IMR-90 (cell line): ENCODE data around the gene CCDC97. TPM values are rescaled to one million over a fixed set of nuclear protein-coding genes. Genes with fewer than 3 reads are reported as not detected.

Experiments
- ATAC-seq: fragments of 200-7000 bp; cut with Tn5 transposase; 2 replicates; pipeline ENCODE4 v1.9.1; 2020; ENCODE audit warnings: low read depth, mild to moderate bottlenecking, moderate library complexity
- BruUV-seq: library from RNA; stranded (reverse); fragments of 400-500 nt; replicated peaks from 2 replicates; lab custom pipeline; 2021; lab: Mats Ljungman, UMichigan
- CTCF ChIA-PET: fragments of 300-600 bp; formaldehyde crosslinking; extraction: SDS; loops from one replicate; lab custom pipeline; 2021; ENCODE audit warnings: antibody characterized with exemption; lab: Yijun Ruan, JAX
- POLR2A ChIA-PET: fragments of 300-600 bp; sonication (Branson Sonifier 250); formaldehyde crosslinking; loops from one replicate; lab custom pipeline; 2022; ENCODE audit warnings: antibody characterized with exemption; ENCODE audit not compliant: unreplicated experiment; lab: Charles Lee
- DNase-seq: peaks from one replicate; pipeline ENCODE4 v3.0.0; 2013
- H2AFZ ChIP-seq: replicated peaks from 2 replicates; pipeline ENCODE3; 2013; ENCODE audit warnings: low read length, mild to moderate bottlenecking; ENCODE audit not compliant: poor library complexity
- H2AK5ac ChIP-seq: 2 replicates; pipeline ENCODE4 v1.6.1; 2013; ENCODE audit warnings: low read depth, low read length, inconsistent platforms
- H2AK9ac ChIP-seq: replicated peaks from 2 replicates; pipeline ENCODE3; 2013; ENCODE audit warnings: mild to moderate bottlenecking, low read depth, low read length, moderate library complexity; ENCODE audit not compliant: poor library complexity
- H2BK120ac ChIP-seq: 2 replicates; pipeline ENCODE4 v1.6.1; 2013; ENCODE audit warnings: low read depth, low read length, inconsistent platforms
- H2BK15ac ChIP-seq: 3 replicates; pipeline ENCODE4 v1.6.1; 2013; ENCODE audit warnings: low read depth, low read length, inconsistent platforms
- H2BK20ac ChIP-seq: 2 replicates; pipeline ENCODE4 v1.6.1; 2013; ENCODE audit warnings: low read depth, mild to moderate bottlenecking, inconsistent platforms, low read length, moderate library complexity
- H2BK5ac ChIP-seq: 2 replicates; pipeline ENCODE4 v1.6.1; 2013; ENCODE audit warnings: mild to moderate bottlenecking, low read depth, low read length, inconsistent platforms; ENCODE audit not compliant: poor library complexity, severe bottlenecking
- H3K14ac ChIP-seq: replicated peaks from 2 replicates; pipeline ENCODE4 v1.6.1; 2013; ENCODE audit warnings: low read depth, low read length, inconsistent platforms
- H3K18ac ChIP-seq: 2 replicates; pipeline ENCODE4 v1.6.1; 2013; ENCODE audit warnings: low read depth, low read length, control low read depth
- H3K23ac ChIP-seq: 2 replicates; pipeline ENCODE4 v1.6.1; 2013; ENCODE audit warnings: low read depth, low read length, inconsistent platforms
- H3K27ac ChIP-seq: 2 replicates; pipeline ENCODE4 v1.5.1; 2013; ENCODE audit warnings: mild to moderate bottlenecking, control low read depth, low read length; ENCODE audit not compliant: insufficient read depth
- H3K27me3 ChIP-seq: 2 replicates; pipeline ENCODE4 v1.6.1; 2013; ENCODE audit warnings: low read length; ENCODE audit not compliant: control insufficient read depth, insufficient read depth
- H3K36me3 ChIP-seq: 2 replicates; pipeline ENCODE4 v1.6.1; 2013; ENCODE audit warnings: low read length, mixed read lengths; ENCODE audit not compliant: control insufficient read depth, insufficient read depth
- H3K4ac ChIP-seq: 2 replicates; pipeline ENCODE4 v1.6.1; 2013; ENCODE audit warnings: low read depth, low read length, inconsistent platforms
- H3K4me1 ChIP-seq: 2 replicates; pipeline ENCODE4 v1.6.1; 2013; ENCODE audit warnings: low read length, mixed read lengths; ENCODE audit not compliant: control insufficient read depth, insufficient read depth
- H3K4me2 ChIP-seq: 2 replicates; pipeline ENCODE4 v1.6.1; 2013; ENCODE audit warnings: low read depth, mild to moderate bottlenecking, control low read depth, low read length, moderate library complexity
- H3K4me3 ChIP-seq: 2 replicates; pipeline ENCODE4 v1.5.1; 2013; ENCODE audit warnings: low read depth, mild to moderate bottlenecking, control low read depth, low read length, moderate library complexity; ENCODE audit not compliant: insufficient read depth
- H3K56ac ChIP-seq: 2 replicates; pipeline ENCODE4 v1.6.1; 2013; ENCODE audit warnings: low read length, inconsistent platforms; ENCODE audit not compliant: insufficient read depth; ENCODE audit errors: extremely low read depth
- H3K79me1 ChIP-seq, 2 experiments: 2 replicates each; pipeline ENCODE4 v1.6.1; 2013; ENCODE audit warnings: low read length in 2 of 2, inconsistent platforms in 1 of 2, low read depth in 1 of 2
- H3K9ac ChIP-seq: 2 replicates; pipeline ENCODE4 v1.6.1; 2013; ENCODE audit warnings: low read depth, low read length, control low read depth
- H3K9me1 ChIP-seq: 2 replicates; pipeline ENCODE4 v1.6.1; 2013; ENCODE audit warnings: low read length, inconsistent platforms; ENCODE audit not compliant: insufficient read depth
- H3K9me3 ChIP-seq: 2 replicates; pipeline ENCODE4 v1.6.1; 2013; ENCODE audit warnings: low read length; ENCODE audit not compliant: control insufficient read depth, insufficient read depth
- H4K20me1 ChIP-seq: 2 replicates; pipeline ENCODE4 v1.6.1; 2013; ENCODE audit warnings: low read length, inconsistent platforms; ENCODE audit not compliant: insufficient read depth
- H4K5ac ChIP-seq: 2 replicates; pipeline ENCODE4 v1.6.1; 2013; ENCODE audit warnings: mild to moderate bottlenecking, low read depth, low read length, control low read depth
- H4K8ac ChIP-seq, 2 experiments: 2 replicates each; pipeline ENCODE4 v1.6.1; 2013; ENCODE audit warnings: low read depth in 2 of 2, low read length in 2 of 2, control low read depth in 1 of 2, inconsistent platforms in 1 of 2
- H4K91ac ChIP-seq: 2 replicates; pipeline ENCODE4 v1.6.1; 2013; ENCODE audit warnings: low read depth, low read length, inconsistent platforms; ENCODE audit not compliant: insufficient read depth
- FOS ChIP-seq: fragments of 150-350 bp; IDR thresholded peaks from 2 replicates; pipeline ENCODE4 v1.6.1; 2016; ENCODE audit warnings: low read depth, low read length
- MAZ ChIP-seq: IDR thresholded peaks from 2 replicates; pipeline ENCODE4 v1.6.1; 2012; ENCODE audit warnings: low read depth, mild to moderate bottlenecking, low read length, improper control_type of control experiment, moderate library complexity, borderline replicate concordance
- POLR2A ChIP-seq: IDR thresholded peaks from 2 replicates; pipeline ENCODE4 v1.6.1; 2012; ENCODE audit warnings: mild to moderate bottlenecking, low read depth, low read length
- WGBS, 2 experiments: methylation state at CpG; one replicate each; pipeline versions ENCODE4 v1.1.5 to v1.1.7; 2013; ENCODE audit warnings: missing lambda C conversion rate in 2 of 2; ENCODE audit not compliant: insufficient read length in 1 of 2; ENCODE audit errors: extremely low coverage in 2 of 2; 5-methylcytosine and 5-hydroxymethylcytosine counted together
- dilution Hi-C: fragments of 300-500 bp; cut with HindIII; formaldehyde crosslinking; loops from one replicate; pipeline ENCODE4 v1.14.3; 2018; ENCODE audit warnings: low sequenced_read_pairs; ENCODE audit not compliant: unreplicated experiment
- in situ Hi-C: fragments of 300-500 bp; cut with MboI; formaldehyde crosslinking; loops from 3 replicates; pipeline ENCODE4 v1.14.3; 2019; ENCODE audit warnings: low sequenced_read_pairs, inconsistent platforms, mixed read lengths
- intact Hi-C: fragments of 100-400 bp; cut with micrococcal nuclease; formaldehyde crosslinking; loops from 2 replicates; pipeline ENCODE4 v1.10.0; 2022
- polyA plus RNA-seq, 3 experiments: library from polyadenylated mRNA; depleted of rRNA; stranded (reverse); fragments of >200 nt; gene quantifications; 2 replicates each; pipeline ENCODE4 v1.2.3, GENCODE V29; 2012; ENCODE audit warnings: low replicate concordance in 1 of 3
- total RNA-seq: library from RNA; depleted of rRNA; stranded (reverse); fragments of >200 nt; gene quantifications from 2 replicates; pipeline ENCODE4 v1.2.3, GENCODE V29; 2012

CCDC97 gene
- total and polyA plus RNA-seq, 2 of the 4 experiments (the other 2 are of a cell fraction) = 4.1 to 11.0 TPM

DNA sequence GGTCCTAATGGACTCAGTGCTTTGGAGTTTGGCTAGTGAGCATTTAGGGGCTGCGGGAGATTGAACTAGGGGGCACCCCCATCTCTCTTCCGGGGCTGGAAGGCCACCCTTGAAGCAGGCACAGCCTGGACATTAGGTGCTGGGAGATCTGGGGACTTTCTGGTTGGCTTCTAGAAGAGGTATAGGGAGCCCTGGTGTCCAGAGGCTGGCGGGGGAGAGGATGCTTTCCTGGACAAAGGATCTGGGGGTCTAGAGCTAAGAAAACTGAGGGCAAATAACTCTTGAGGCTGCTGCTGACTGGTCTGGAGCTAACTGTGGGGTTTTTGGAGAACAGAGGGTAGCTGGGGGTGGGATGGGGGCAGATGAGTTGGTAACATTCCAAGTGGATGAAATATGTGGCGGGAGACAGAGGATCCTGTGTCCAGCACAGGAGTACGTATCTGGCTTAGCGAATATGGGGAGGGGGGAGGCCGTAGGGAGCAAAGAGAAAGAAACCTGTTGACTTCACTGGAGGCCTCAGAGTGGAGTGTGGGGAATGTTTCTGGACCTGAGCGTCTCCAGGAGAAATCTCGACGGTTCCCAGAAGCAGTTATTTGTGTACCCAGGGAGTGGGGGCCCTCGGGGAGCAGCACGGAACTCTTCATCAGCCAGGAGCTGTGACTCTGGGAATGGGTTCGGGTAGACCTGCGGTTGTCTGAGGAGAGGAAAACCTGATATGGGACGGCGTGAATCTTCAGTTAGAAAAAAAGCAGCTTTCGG is 44.4 kb upstream of the CCDC97 start:
- peak overlapping the region; percentile 82 for H3K4me3 ChIP-seq
- H3K9me3 ChIP-seq = no peaks in the 10 kb centered on the region
- H3K27me3 ChIP-seq = no peaks in the 10 kb centered on the region
- peak overlapping the region; percentile 100 for H2AK9ac ChIP-seq
- no TSS peak for BruUV-seq
- H4K91ac ChIP-seq = peak overlapping the region; percentile 95
- peak overlapping the region; percentile 95 for H3K4me2 ChIP-seq
- peak overlapping the region; percentile 91 for H3K4ac ChIP-seq
- ChIA-PET POLR2A (interaction anchor here (0.6 kb wide), 1 partner anchor 42 kb away, joined by 3 read pairs; no protein-coding TSS in a partner anchor), CTCF (no interaction called here)
- H4K20me1 ChIP-seq = peaks cover 34% of the 10 kb centered on the region
- H3K9me1 ChIP-seq = peaks cover 8% of the 10 kb centered on the region; the same call in 1 of the 2 replicates
- ATAC-seq = no peak
- H2BK5ac ChIP-seq = peak overlapping the region; percentile 89
- in situ Hi-C loops (loop anchor here (25.0 kb wide), 1 partner anchor 603 kb away; no protein-coding TSS in a partner anchor), dilution Hi-C loops (no loop called here), intact Hi-C loops (loop anchor here (2.0 kb wide), 1 partner anchor 43 kb away; no protein-coding TSS in a partner anchor)
- peak overlapping the region; percentile 34; the same call in 1 of the 3 replicates for H2BK15ac ChIP-seq
- peak overlapping the region; percentile 46 to 95; a peak in 3 of 4 replicates for H4K8ac ChIP-seq
- peak overlapping the region; percentile 88 for H4K5ac ChIP-seq
- peak overlapping the region; percentile 58 for H3K18ac ChIP-seq
- H3K14ac ChIP-seq = peak overlapping the region; percentile 68
- peak overlapping the region; percentile 21 for H2BK120ac ChIP-seq
- peaks cover 17 to 40% of the 10 kb centered on the region in 2 experiments; a peak in 3 of 4 replicates for H3K79me1 ChIP-seq
- peaks cover 9% of the 10 kb centered on the region for H3K4me1 ChIP-seq
- 4% methylated on average over 9 of the region's 17 CpGs; no CpG with 5 or more reads in 1 of the 2 experiments for WGBS, 2 experiments
- peak overlapping the region; percentile 89 for H2AK5ac ChIP-seq
- DNase-seq = peak; percentile 37
- H3K9ac ChIP-seq = peak overlapping the region; percentile 93
- TF ChIP-seq POLR2A = peak; percentile 21; the same call in 1 of the 2 replicates
- peak; percentile 28; the same call in 1 of the 2 replicates for TF ChIP-seq MAZ
- TF ChIP-seq FOS = no peak
- peak overlapping the region; percentile 78 for H3K56ac ChIP-seq
- peaks cover 24% of the 10 kb centered on the region for H3K36me3 ChIP-seq
- H3K27ac ChIP-seq = peak overlapping the region; percentile 93
- no peak overlapping the region for H2BK20ac ChIP-seq
- H3K23ac ChIP-seq = peak overlapping the region; percentile 71
- H2AFZ ChIP-seq = peak overlapping the region; percentile 91
